Measurements from ENCODE around the gene TLR2.

The TLR2 gene, protein sequence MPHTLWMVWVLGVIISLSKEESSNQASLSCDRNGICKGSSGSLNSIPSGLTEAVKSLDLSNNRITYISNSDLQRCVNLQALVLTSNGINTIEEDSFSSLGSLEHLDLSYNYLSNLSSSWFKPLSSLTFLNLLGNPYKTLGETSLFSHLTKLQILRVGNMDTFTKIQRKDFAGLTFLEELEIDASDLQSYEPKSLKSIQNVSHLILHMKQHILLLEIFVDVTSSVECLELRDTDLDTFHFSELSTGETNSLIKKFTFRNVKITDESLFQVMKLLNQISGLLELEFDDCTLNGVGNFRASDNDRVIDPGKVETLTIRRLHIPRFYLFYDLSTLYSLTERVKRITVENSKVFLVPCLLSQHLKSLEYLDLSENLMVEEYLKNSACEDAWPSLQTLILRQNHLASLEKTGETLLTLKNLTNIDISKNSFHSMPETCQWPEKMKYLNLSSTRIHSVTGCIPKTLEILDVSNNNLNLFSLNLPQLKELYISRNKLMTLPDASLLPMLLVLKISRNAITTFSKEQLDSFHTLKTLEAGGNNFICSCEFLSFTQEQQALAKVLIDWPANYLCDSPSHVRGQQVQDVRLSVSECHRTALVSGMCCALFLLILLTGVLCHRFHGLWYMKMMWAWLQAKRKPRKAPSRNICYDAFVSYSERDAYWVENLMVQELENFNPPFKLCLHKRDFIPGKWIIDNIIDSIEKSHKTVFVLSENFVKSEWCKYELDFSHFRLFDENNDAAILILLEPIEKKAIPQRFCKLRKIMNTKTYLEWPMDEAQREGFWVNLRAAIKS

GRCh38 chr4:153684182-153684970 is at the start of gene TLR2:
TLR2 (plus strand) TSS chr4:153684280; CDS start chr4:153702908, 18,628 bp downstream.
- FAIRE-seq = no peak

DNA sequence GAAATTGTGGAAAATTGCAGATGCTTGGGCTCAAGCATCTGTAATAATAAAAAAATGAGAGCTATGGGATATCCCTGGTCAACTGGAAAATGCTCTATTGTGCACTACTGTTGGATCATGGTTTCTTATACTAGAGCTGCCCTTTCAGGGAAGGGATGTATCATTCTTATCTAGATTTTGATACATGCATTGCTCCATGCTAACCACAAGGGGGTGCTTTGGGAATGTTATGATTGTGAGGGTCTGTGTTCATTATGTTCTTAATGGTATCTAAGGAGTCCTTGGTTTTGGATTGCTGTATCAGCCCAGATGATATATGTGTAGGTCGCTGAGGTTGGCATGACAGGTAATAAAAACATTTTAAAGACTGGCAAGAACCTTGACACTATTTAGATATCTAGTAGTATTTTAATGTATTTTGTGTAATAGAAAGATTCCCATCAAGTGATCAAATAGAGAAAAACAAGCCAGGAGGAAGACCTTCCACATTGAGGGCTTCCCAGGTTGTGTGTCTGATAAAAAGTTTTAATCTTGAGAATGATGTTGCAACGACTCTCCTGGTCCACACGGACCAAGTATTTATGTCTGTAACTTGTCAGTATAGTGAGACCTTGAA is 49.2 kb upstream of the TLR2 start:
- FAIRE-seq = no peak

DNA sequence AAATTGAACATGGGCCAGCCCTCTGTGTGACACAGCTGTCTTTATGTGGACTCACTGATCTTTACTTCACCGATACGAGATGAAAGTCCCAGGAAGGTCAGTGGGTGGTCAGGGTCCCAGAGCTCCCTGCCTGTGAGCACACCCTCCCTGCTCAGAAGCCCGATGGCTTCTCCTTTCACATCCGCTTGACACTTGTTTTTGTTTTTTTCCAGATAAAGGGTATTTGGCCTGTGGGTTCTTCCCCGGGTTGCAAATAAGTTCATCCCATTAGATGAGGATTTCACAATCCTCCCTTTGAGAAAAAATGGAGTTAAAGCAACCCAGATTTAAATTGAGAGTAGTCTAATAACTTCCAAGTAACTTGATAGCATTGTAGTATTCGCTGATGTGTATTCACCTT is 48.2 kb upstream of the TLR2 start:
- no peak for FAIRE-seq

GRCh38 chr4:153637201-153637600 is 46.9 kb upstream of the TLR2 start:
- FAIRE-seq = no peak

- no peak for FAIRE-seq
These were observed 46.1 kb upstream of the TLR2 start for GRCh38 chr4:153638011-153638410.

GRCh38 chr4:153638999-153639398 is 45.1 kb upstream of the TLR2 start:
- no peak for FAIRE-seq

DNA sequence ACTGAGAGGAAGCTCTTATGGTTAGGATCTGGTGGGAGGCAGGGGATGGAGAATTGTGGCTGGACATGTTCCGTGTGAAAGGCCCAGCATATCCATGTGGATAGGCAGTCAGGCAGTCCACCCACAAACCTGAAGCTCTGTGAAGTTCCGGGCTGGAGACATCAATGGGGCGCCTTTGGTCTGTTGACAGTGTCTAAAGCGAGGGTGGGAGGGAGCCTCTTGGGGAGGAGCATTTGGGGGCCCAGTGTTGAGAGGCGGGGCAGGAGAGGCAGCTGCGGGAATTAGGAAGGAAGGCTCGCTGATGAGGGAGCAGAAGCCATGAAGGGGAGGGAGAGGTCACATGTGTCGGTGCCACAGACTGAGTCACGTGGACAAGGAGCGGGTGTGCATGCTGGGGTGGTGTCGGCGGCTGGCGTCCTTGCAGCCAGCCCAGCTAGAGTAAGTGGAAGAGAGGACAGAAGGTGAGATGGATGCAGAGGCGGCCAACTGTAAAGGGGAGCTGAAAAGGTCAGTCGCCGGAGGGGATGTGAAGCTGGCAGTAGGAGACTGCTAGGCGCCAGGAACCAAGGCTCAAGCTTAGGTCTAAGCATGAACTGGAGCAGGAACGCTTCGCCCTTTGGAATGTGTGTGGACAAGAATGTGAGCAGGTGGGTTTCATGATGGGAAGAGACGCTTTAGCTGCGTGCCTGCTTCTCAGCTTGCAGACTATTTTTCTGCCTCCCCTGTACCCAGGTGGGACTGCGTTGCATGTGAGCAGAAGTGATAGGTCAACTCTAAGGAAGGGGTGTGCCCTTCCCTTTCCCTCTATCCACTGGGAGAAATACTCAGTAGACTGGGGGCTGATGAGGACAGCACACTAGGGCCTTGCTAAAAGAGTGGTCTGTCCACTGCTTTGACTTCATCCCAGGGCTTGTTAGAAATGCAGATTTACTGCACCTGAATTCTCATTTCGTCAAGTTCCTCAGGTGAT is 44.0 kb upstream of the TLR2 start:
- FAIRE-seq = no peak

GRCh38 chr4:153641532-153641931 is 42.5 kb upstream of the TLR2 start:
- no peak for FAIRE-seq

DNA sequence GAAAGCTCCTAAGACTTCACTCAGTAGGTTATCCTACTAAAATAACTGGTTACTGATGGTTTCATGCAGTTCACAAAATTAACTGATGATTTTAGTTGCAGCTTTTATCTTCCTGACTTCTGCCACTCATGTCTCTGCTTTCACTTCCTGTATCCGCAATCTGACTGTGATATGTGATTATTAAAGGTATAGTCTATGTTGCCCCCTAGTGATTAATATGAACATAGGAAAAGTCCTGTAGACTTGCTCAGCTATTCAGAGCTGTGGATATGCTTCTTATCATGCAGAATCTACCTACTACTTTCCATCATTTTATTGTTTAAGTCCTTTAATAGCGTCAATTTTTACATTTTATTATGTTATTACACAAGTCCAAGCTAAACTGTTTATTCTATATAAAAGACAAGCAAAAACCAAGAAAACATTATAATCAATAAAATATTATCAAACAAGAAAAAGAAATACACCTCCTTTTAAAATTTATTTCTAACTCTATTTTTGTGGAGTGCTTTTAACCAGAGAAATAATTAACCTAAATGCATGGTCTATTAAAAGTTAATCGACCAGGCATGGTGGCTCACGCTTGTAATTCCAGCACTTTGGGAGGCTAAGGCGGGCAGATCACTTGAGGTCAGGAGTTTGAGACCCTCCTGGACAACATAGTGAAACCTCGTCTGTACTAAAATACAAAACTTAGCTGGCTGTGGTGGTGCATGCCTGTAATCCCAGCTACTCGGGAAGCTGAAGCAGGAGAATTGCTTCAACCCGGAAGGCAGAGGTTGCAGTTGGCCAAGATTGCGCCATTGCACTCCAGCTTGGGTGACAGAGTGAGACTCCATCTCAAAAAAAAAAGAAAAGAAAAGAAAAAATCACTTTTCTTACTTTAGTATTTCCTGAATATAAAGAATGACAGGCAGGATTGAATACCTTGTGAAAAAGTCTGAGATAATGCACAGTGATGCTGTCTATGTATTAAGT is 40.4 kb upstream of the TLR2 start:
- peak; percentile 93 for FAIRE-seq

DNA sequence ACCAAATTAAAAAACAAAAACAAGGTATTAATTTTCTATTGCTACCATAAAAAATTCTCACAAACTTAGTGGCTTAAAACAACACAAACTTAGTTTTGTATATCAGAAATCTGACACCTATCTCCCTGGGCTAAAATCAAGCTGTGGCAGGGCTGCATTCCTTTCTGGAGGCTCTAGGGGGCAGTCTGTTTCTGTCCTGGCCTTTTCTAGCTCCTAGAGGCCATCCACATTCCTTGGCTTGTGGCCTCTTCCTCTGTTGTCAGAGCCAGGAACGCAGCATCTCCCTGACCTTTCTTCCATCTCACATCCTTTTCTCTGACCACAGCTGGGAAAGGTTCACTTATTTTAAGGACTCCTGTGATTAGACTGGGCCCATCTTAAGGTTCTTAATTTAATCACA is 38.9 kb upstream of the TLR2 start:
- no peak for FAIRE-seq

- no peak for FAIRE-seq
These were observed 37.8 kb upstream of the TLR2 start for GRCh38 chr4:153646261-153646660.

DNA sequence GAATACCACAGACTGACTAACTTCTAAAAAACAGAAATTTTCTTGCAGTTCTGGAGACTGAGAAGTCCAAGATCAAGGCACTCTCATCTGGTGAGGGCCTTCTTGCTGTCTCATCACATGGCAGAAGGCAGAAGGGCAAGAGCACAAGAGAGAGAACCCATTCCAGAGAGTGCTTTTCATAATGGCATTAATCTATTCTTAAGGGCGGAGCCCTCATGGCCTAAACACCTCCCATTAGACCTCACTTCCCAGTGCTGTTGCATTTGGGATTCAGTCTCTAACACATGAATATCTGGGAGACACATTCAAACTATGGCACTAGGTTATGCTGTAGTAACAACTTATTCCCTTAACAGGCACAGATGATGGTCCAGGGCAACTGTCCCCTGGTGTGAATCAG is 37.1 kb upstream of the TLR2 start:
- FAIRE-seq = no peak

GRCh38 chr4:153647975-153648374 is 36.1 kb upstream of the TLR2 start:
- no peak for FAIRE-seq

DNA sequence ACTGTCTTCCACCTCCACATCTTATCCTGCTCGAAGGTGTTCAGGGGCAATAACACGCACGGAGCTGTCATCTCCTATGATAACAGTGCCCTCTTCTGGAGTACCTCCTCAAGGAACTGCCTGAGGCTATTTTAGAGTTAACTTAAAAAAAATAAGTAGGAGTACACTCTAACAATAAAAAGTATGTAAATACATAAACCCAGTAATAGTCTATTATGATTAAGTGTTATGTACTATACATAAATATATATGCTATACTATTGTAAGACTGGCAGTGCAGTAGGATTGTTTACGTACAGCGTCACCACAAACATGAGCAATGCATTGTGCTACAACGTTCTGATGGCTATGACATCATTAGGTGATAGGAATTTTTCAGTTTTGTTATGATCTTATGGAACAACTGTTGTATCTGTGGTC is 34.5 kb upstream of the TLR2 start:
- peak; percentile 47 for FAIRE-seq

DNA sequence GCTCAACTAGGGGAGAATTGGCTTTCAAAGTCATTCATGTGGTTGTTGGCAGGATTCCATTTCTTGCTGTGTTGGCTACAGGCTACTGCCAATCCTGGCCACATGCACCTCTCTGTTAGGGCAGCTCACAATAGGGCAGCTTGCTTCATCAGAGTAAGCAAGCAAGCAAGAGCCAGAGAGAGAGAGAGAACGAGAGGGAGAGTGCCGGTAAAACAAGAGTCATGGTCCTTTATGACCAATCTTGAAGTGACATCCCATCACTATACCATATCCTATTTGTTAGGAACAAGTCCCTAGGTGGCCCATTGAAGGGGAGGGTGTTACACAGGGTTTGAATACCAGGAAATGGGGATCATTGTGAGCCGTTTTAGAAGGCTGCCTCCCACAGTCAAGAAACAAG is 33.0 kb upstream of the TLR2 start:
- no peak for FAIRE-seq

- no peak for FAIRE-seq
These were observed 32.5 kb upstream of the TLR2 start for GRCh38 chr4:153651587-153651986.

GRCh38 chr4:153652051-153652784 is 31.9 kb upstream of the TLR2 start:
- no peak for FAIRE-seq

- no peak for FAIRE-seq
These were observed 29.0 kb upstream of the TLR2 start for GRCh38 chr4:153655002-153655541.

DNA sequence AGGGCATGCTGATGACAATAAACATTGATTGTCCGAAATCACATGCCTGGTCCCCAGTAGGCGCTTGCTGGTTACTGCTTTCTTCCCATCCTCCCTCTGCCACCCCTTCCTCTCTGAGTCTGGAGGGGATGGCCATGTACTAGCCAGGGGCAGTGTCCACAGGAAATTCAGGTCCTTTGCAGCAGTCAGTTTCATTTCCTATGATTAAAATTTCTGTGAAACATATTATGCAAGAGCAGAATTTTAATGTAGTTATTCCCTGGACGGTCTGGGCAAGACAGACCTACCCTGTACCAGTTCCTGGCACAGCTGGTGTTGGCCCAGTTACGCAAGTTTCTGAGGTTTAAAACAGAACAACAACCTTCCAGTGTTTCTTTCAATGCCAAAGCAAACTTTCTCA is 28.2 kb upstream of the TLR2 start:
- FAIRE-seq = no peak
